ENCODE data around the gene PAIP1.

The PAIP1 gene

DNA sequence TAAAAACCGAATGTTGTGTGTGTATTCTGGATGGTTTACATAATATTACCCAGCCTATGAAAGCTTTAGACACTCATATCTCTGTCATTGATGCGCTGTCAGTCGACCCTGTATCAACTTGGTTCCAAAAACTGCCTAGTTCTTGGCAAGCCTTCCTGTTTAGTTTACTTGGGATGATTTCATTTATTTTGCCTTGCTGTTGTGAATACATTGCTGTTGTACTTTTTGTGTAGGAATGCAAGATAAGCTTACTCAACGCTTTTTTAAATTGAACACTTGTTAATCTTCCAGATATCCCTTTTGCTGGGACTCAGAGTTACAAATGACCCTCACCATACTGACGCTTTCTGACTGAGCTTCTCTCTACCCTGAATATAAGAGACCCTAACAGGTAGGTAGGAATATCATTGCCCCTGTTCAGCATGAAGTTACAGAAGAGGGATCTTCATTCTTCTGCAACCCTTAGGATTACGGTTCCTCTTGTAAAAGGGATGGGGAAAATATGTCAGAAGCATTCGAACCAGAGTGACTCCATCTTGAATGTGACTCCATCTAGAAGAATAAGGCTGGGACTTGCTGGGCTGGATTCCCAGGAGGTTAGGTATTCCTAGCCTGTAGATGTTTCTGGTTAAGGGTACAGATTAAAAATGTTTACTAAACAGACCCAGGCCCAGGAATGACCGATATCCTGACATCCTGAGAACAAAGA is 13.7 kb upstream of the PAIP1 start:
- H3K9me3 ChIP-seq (ENCODE audit: control extremely low read depth in 1 of 5, control insufficient read depth in 4 of 5, insufficient read depth in 2 of 5, low read depth in 1 of 5, low read length in 4 of 5) = no peaks in the 10 kb centered on the region
- 96% methylated on average over 5 of the region's 8 CpGs for WGBS (ENCODE audit: insufficient coverage)
- no peak overlapping the region for H3K27ac ChIP-seq (ENCODE audit: insufficient read depth in 1 of 2, low read depth in 1 of 2, low read length in 2 of 2, poor library complexity in 1 of 2, severe bottlenecking in 2 of 2)
- no peak overlapping the region for H3K4me3 ChIP-seq (ENCODE audit: control insufficient read depth in 1 of 7, extremely low read depth in 1 of 7, insufficient read depth in 4 of 7, low read depth in 2 of 7, low read length in 6 of 7)
- ChIA-PET POLR2A (no interaction called here), CTCF (interaction anchor here (0.9 kb wide), 1 partner anchor 11 kb away, joined by 3 read pairs; no protein-coding TSS in a partner anchor)
- H3K27me3 ChIP-seq (replicated peaks in 2 of 5; ENCODE audit: control insufficient read depth in 4 of 5, insufficient read depth in 5 of 5, low read length in 4 of 5) = no peaks in the 10 kb centered on the region
- no peaks in the 10 kb centered on the region for H3K4me1 ChIP-seq (ENCODE audit: control extremely low read depth in 1 of 4, control insufficient read depth in 4 of 4, insufficient read depth in 4 of 4, low read length in 3 of 4)
- no peak for DNase-seq
- H3K36me3 ChIP-seq (ENCODE audit: control insufficient read depth in 4 of 4, insufficient read depth in 4 of 4, low read length in 3 of 4) = peaks cover 0 to 13% (median 6%) of the 10 kb centered on the region in 4 experiments

DNA sequence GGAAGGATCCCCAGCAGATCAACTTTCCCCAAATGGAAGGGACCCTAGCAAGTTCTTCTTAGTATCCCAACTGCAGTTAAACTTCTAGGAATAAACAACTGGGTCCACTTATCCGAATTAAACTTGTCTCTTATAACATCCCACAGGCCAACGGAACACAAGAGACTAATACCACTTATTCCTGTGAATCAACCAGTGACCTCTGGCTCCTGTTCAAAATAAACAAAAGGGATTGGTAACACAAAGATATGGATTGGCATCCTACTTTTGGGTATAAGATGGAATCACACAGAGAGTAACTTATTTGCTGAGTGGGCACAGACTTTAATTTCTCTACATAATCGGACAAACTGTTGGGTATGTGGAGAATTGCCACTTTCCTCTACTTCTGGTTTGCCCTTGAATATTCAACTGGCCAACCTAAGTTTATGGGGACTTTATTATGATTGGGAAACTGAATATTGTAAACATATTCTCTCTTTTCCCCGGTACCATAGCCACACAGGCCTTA is 12.4 kb upstream of the PAIP1 start:
- no peaks in the 10 kb centered on the region for H3K4me1 ChIP-seq (ENCODE audit: control extremely low read depth in 1 of 4, control insufficient read depth in 4 of 4, insufficient read depth in 4 of 4, low read length in 3 of 4)
- no peaks in the 10 kb centered on the region for H3K27me3 ChIP-seq (replicated peaks in 2 of 5; ENCODE audit: control insufficient read depth in 4 of 5, insufficient read depth in 5 of 5, low read length in 4 of 5)
- no peak for DNase-seq
- ChIA-PET POLR2A (no interaction called here), CTCF (interaction anchor here (0.9 kb wide), 1 partner anchor 9 kb away, joined by 3 read pairs; no protein-coding TSS in a partner anchor)
- H3K27ac ChIP-seq (ENCODE audit: insufficient read depth in 1 of 2, low read depth in 1 of 2, low read length in 2 of 2, poor library complexity in 1 of 2, severe bottlenecking in 2 of 2) = no peak overlapping the region
- 86% methylated on average over 1 of the region's 4 CpGs for WGBS (ENCODE audit: insufficient coverage)
- peaks cover 0 to 5% (median 0%) of the 10 kb centered on the region in 4 experiments for H3K36me3 ChIP-seq (ENCODE audit: control insufficient read depth in 4 of 4, insufficient read depth in 4 of 4, low read length in 3 of 4)
- no peak overlapping the region for H3K4me3 ChIP-seq (ENCODE audit: control insufficient read depth in 1 of 7, extremely low read depth in 1 of 7, insufficient read depth in 4 of 7, low read depth in 2 of 7, low read length in 6 of 7)
- no peaks in the 10 kb centered on the region for H3K9me3 ChIP-seq (ENCODE audit: control extremely low read depth in 1 of 5, control insufficient read depth in 4 of 5, insufficient read depth in 2 of 5, low read depth in 1 of 5, low read length in 4 of 5)

- no peaks in the 10 kb centered on the region for H3K4me1 ChIP-seq (ENCODE audit: control extremely low read depth in 1 of 4, control insufficient read depth in 4 of 4, insufficient read depth in 4 of 4, low read length in 3 of 4)
- WGBS (ENCODE audit: insufficient coverage) = 96% methylated on average over 3 of the region's 3 CpGs
- ChIA-PET CTCF (interaction anchor here (1.1 kb wide), 1 partner anchor 15 kb away, joined by 3 read pairs; no protein-coding TSS in a partner anchor), POLR2A (no interaction called here)
- H3K36me3 ChIP-seq (ENCODE audit: control insufficient read depth in 4 of 4, insufficient read depth in 4 of 4, low read length in 3 of 4) = peaks cover 0 to 5% (median 0%) of the 10 kb centered on the region in 4 experiments
- no peaks in the 10 kb centered on the region for H3K9me3 ChIP-seq (ENCODE audit: control extremely low read depth in 1 of 5, control insufficient read depth in 4 of 5, insufficient read depth in 2 of 5, low read depth in 1 of 5, low read length in 4 of 5)
- H3K27ac ChIP-seq (ENCODE audit: insufficient read depth in 1 of 2, low read depth in 1 of 2, low read length in 2 of 2, poor library complexity in 1 of 2, severe bottlenecking in 2 of 2) = no peak overlapping the region
- DNase-seq = no peak
- H3K4me3 ChIP-seq (ENCODE audit: control insufficient read depth in 1 of 7, extremely low read depth in 1 of 7, insufficient read depth in 4 of 7, low read depth in 2 of 7, low read length in 6 of 7) = no peak overlapping the region
- H3K27me3 ChIP-seq (replicated peaks in 2 of 5; ENCODE audit: control insufficient read depth in 4 of 5, insufficient read depth in 5 of 5, low read length in 4 of 5) = no peaks in the 10 kb centered on the region
Observed at GRCh38 chr5:43567967-43568366, 11.1 kb upstream of the PAIP1 start.

GRCh38 chr5:43565043-43565442 is 8.2 kb upstream of the PAIP1 start:
- Histone ChIP-seq H3K4me3 (ENCODE audit: control insufficient read depth in 1 of 7, extremely low read depth in 1 of 7, insufficient read depth in 4 of 7, low read depth in 2 of 7, low read length in 6 of 7) (no peak overlapping the region), H3K27me3 (replicated peaks in 2 of 5; ENCODE audit: control insufficient read depth in 4 of 5, insufficient read depth in 5 of 5, low read length in 4 of 5) (no peaks in the 10 kb centered on the region), H3K4me1 (ENCODE audit: control extremely low read depth in 1 of 4, control insufficient read depth in 4 of 4, insufficient read depth in 4 of 4, low read length in 3 of 4) (no peaks in the 10 kb centered on the region), H3K9me3 (ENCODE audit: control extremely low read depth in 1 of 5, control insufficient read depth in 4 of 5, insufficient read depth in 2 of 5, low read depth in 1 of 5, low read length in 4 of 5) (no peaks in the 10 kb centered on the region), H3K36me3 (ENCODE audit: control insufficient read depth in 4 of 4, insufficient read depth in 4 of 4, low read length in 3 of 4) (peaks cover 0 to 1% (median 0%) of the 10 kb centered on the region in 4 experiments), H3K27ac (ENCODE audit: insufficient read depth in 1 of 2, low read depth in 1 of 2, low read length in 2 of 2, poor library complexity in 1 of 2, severe bottlenecking in 2 of 2) (no peak overlapping the region)
- CTCF ChIA-PET = interaction anchor here (1.4 kb wide), 1 partner anchor 10 kb away, joined by 3 read pairs; no protein-coding TSS in a partner anchor
- POLR2A ChIA-PET = no interaction called here
- DNase-seq = no peak
- WGBS (ENCODE audit: insufficient coverage) = 100% methylated on average over 5 of the region's 5 CpGs

DNA sequence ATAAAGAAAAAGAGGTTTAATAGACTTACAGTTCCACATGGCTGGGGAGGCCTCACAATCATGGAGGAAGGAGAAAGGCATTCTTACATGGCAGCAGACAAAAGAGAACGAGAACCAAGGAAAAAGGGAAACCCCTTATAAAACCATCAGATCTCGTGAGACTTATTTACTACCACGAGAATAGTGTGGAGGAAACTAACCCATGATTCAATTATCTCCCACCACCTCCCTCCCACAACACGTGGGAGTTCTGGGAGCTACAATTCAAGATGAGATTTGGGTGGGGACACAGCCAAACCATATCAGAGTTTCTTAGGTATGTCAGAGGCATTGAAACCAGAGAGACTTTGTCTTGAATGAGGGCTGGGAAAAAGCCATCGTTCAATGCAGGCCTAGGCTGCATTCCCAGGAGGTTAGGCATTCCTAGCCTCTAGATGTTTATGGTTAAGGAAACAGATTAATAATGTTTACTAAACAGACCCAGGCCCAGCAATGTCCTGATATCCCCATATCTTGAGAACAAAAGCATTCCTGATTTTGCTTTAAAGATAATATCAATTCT is 7.5 kb upstream of the PAIP1 start:
- CTCF ChIA-PET = interaction anchor here (1.4 kb wide), 1 partner anchor 9 kb away, joined by 3 read pairs; no protein-coding TSS in a partner anchor
- Histone ChIP-seq H3K36me3 (ENCODE audit: control insufficient read depth in 4 of 4, insufficient read depth in 4 of 4, low read length in 3 of 4) (no peaks in the 10 kb centered on the region), H3K4me3 (ENCODE audit: control insufficient read depth in 1 of 7, extremely low read depth in 1 of 7, insufficient read depth in 4 of 7, low read depth in 2 of 7, low read length in 6 of 7) (no peak overlapping the region), H3K4me1 (ENCODE audit: control extremely low read depth in 1 of 4, control insufficient read depth in 4 of 4, insufficient read depth in 4 of 4, low read length in 3 of 4) (no peaks in the 10 kb centered on the region), H3K27me3 (replicated peaks in 2 of 5; ENCODE audit: control insufficient read depth in 4 of 5, insufficient read depth in 5 of 5, low read length in 4 of 5) (no peaks in the 10 kb centered on the region), H3K9me3 (ENCODE audit: control extremely low read depth in 1 of 5, control insufficient read depth in 4 of 5, insufficient read depth in 2 of 5, low read depth in 1 of 5, low read length in 4 of 5) (no peaks in the 10 kb centered on the region), H3K27ac (ENCODE audit: insufficient read depth in 1 of 2, low read depth in 1 of 2, low read length in 2 of 2, poor library complexity in 1 of 2, severe bottlenecking in 2 of 2) (no peak overlapping the region)
- DNase-seq = no peak
- WGBS (ENCODE audit: insufficient coverage) = 0% methylated on average over 1 of the region's 5 CpGs
- POLR2A ChIA-PET = no interaction called here

GRCh38 chr5:43563321-43563720 is 6.4 kb upstream of the PAIP1 start:
- Histone ChIP-seq H3K9me3 (ENCODE audit: control extremely low read depth in 1 of 5, control insufficient read depth in 4 of 5, insufficient read depth in 2 of 5, low read depth in 1 of 5, low read length in 4 of 5) (no peaks in the 10 kb centered on the region), H3K36me3 (ENCODE audit: control insufficient read depth in 4 of 4, insufficient read depth in 4 of 4, low read length in 3 of 4) (no peaks in the 10 kb centered on the region), H3K27me3 (replicated peaks in 2 of 5; ENCODE audit: control insufficient read depth in 4 of 5, insufficient read depth in 5 of 5, low read length in 4 of 5) (no peaks in the 10 kb centered on the region), H3K4me3 (ENCODE audit: control insufficient read depth in 1 of 7, extremely low read depth in 1 of 7, insufficient read depth in 4 of 7, low read depth in 2 of 7, low read length in 6 of 7) (no peak overlapping the region), H3K4me1 (ENCODE audit: control extremely low read depth in 1 of 4, control insufficient read depth in 4 of 4, insufficient read depth in 4 of 4, low read length in 3 of 4) (no peaks in the 10 kb centered on the region), H3K27ac (ENCODE audit: insufficient read depth in 1 of 2, low read depth in 1 of 2, low read length in 2 of 2, poor library complexity in 1 of 2, severe bottlenecking in 2 of 2) (no peak overlapping the region)
- no peak for DNase-seq
- ChIA-PET CTCF (interaction anchor here (1.4 kb wide), 1 partner anchor 8 kb away, joined by 3 read pairs; no protein-coding TSS in a partner anchor), POLR2A (no interaction called here)
- 92% methylated on average over 3 of the region's 3 CpGs for WGBS (ENCODE audit: insufficient coverage)

DNA sequence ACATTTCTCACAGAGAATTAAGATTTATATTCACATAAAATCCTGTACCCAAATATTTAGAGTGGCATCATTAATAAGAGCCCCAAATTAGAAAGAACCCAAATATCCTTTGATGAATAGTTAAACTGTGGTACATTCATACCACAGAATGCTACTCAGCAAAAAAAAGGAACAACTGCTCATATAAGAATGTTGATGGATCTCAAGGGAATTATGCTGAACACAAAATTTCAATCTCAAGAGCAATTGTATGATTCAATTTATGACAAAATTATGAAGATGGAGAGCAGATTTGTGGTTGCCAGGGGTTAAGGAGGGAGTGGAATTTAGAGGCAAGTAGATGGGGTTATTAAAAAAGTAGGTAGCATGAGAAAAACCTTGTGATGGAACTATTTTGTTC is 4.5 kb upstream of the PAIP1 start:
- H3K4me1 ChIP-seq (ENCODE audit: control extremely low read depth in 1 of 4, control insufficient read depth in 4 of 4, insufficient read depth in 4 of 4, low read length in 3 of 4) = peaks cover 0 to 6% (median 2%) of the 10 kb centered on the region in 4 experiments
- ChIA-PET CTCF (no interaction called here), POLR2A (no interaction called here)

More for the DNA sequence above, 4.5 kb upstream of the PAIP1 start:
- Histone ChIP-seq H3K27ac (ENCODE audit: insufficient read depth in 1 of 2, low read depth in 1 of 2, low read length in 2 of 2, poor library complexity in 1 of 2, severe bottlenecking in 2 of 2) (no peak overlapping the region), H3K36me3 (ENCODE audit: control insufficient read depth in 4 of 4, insufficient read depth in 4 of 4, low read length in 3 of 4) (no peaks in the 10 kb centered on the region), H3K9me3 (ENCODE audit: control extremely low read depth in 1 of 5, control insufficient read depth in 4 of 5, insufficient read depth in 2 of 5, low read depth in 1 of 5, low read length in 4 of 5) (no peaks in the 10 kb centered on the region), H3K27me3 (replicated peaks in 2 of 5; ENCODE audit: control insufficient read depth in 4 of 5, insufficient read depth in 5 of 5, low read length in 4 of 5) (no peaks in the 10 kb centered on the region), H3K4me3 (ENCODE audit: control insufficient read depth in 1 of 7, extremely low read depth in 1 of 7, insufficient read depth in 4 of 7, low read depth in 2 of 7, low read length in 6 of 7) (no peak overlapping the region)
- DNase-seq = no peak

All from common myeloid progenitor, CD34-positive (primary cell).